GM23338 (cell line): ENCODE data around the gene DCAF10. TPM values are rescaled to one million over a fixed set of nuclear protein-coding genes. Genes with fewer than 3 reads are reported as not detected.

Experiments used
- ATAC-seq: fragments of 200-7000 bp; cut with Tn5 transposase; 3 replicates; pipeline ENCODE4 v1.9.1; 2020
- DNase-seq: peaks from one replicate; pipeline ENCODE4 v3.0.0-alpha.2; 2015; ENCODE audit warnings: low spot score
- H2AFZ ChIP-seq: fragments of 200-600 bp; sonication (generic); 2 replicates; pipeline ENCODE4 v1.8.0; 2016; ENCODE audit warnings: antibody characterized with exemption, mild to moderate bottlenecking, moderate library complexity
- H3F3A ChIP-seq: fragments of 200-600 bp; sonication (generic); replicated peaks from 2 replicates; pipeline ENCODE4 v1.8.0; 2017; ENCODE audit warnings: antibody characterized with exemption, mixed run types, low read depth
- H3K27ac ChIP-seq: fragments of 200-600 bp; sonication (generic); 2 replicates; pipeline ENCODE4 v1.6.1; 2016; ENCODE audit warnings: low read depth
- H3K27me3 ChIP-seq: fragments of 200-600 bp; sonication (generic); 2 replicates; pipeline ENCODE4 v1.8.0; 2016; ENCODE audit warnings: mild to moderate bottlenecking, mixed run types, moderate library complexity; ENCODE audit not compliant: insufficient read depth
- H3K36me3 ChIP-seq: fragments of 200-600 bp; sonication (generic); 2 replicates; pipeline ENCODE4 v1.8.0; 2016; ENCODE audit warnings: mild to moderate bottlenecking; ENCODE audit not compliant: insufficient read depth
- H3K4me1 ChIP-seq: fragments of 200-600 bp; sonication (generic); 2 replicates; pipeline ENCODE4 v1.8.0; 2016; ENCODE audit warnings: mild to moderate bottlenecking, moderate library complexity; ENCODE audit not compliant: insufficient read depth
- H3K4me2 ChIP-seq: fragments of 200-600 bp; sonication (generic); 2 replicates; pipeline ENCODE4 v1.7.1; 2017; ENCODE audit warnings: mixed run types
- H3K4me3 ChIP-seq: fragments of 200-600 bp; sonication (generic); 2 replicates; pipeline ENCODE4 v1.6.1; 2016; ENCODE audit warnings: mixed run types
- H3K79me2 ChIP-seq: fragments of 200-600 bp; sonication (generic); replicated peaks from 2 replicates; pipeline ENCODE4 v1.8.0; 2017; ENCODE audit warnings: mild to moderate bottlenecking; ENCODE audit not compliant: insufficient read depth
- H3K9me2 ChIP-seq: fragments of 200-600 bp; sonication (generic); 2 replicates; pipeline ENCODE4 v1.8.0; 2017; ENCODE audit not compliant: insufficient read depth
- H4K20me1 ChIP-seq: fragments of 200-600 bp; sonication (generic); replicated peaks from 2 replicates; pipeline ENCODE4 v1.8.0; 2017; ENCODE audit warnings: mild to moderate bottlenecking; ENCODE audit not compliant: insufficient read depth
- H3K27ac Mint-ChIP-seq: 2 replicates; pipeline ENCODE4 v1.8.0; 2020; ENCODE audit warnings: inconsistent platforms, mild to moderate bottlenecking, moderate library complexity, mixed read lengths
- H3K27me3 Mint-ChIP-seq: 3 replicates; pipeline ENCODE4 v1.8.0; 2022; ENCODE audit warnings: low read depth, mild to moderate bottlenecking, moderate library complexity, mixed read lengths, inconsistent platforms; ENCODE audit not compliant: insufficient read depth, poor library complexity
- H3K36me3 Mint-ChIP-seq: 3 replicates; pipeline ENCODE4 v1.8.0; 2021; ENCODE audit warnings: low read depth, mild to moderate bottlenecking, inconsistent platforms, moderate library complexity, mixed read lengths
- H3K4me1 Mint-ChIP-seq: 3 replicates; pipeline ENCODE4 v1.8.0; 2020; ENCODE audit warnings: mild to moderate bottlenecking, inconsistent platforms, mixed read lengths
- H3K4me3 Mint-ChIP-seq: 3 replicates; pipeline ENCODE4 v1.8.0; 2021; ENCODE audit warnings: moderate library complexity, mild to moderate bottlenecking, inconsistent platforms, mixed read lengths
- H3K9me3 Mint-ChIP-seq: 3 replicates; pipeline ENCODE4 v1.8.0; 2020; ENCODE audit warnings: moderate library complexity, mild to moderate bottlenecking, inconsistent platforms, mixed read lengths
- CREB1 ChIP-seq: fragments of 250-450 bp; sonication (Bioruptor Pico); IDR thresholded peaks from 2 replicates; pipeline ENCODE4 v1.5.0; 2020; ENCODE audit warnings: low read depth, mild to moderate bottlenecking, moderate library complexity
- ETS1 ChIP-seq: IDR thresholded peaks from 2 replicates; pipeline ENCODE4 v1.6.1; 2016; ENCODE audit warnings: antibody characterized with exemption
- EZH2 ChIP-seq: fragments of 200-600 bp; sonication (generic); IDR thresholded peaks from one replicate; pipeline ENCODE4 v1.8.0; 2017; ENCODE audit warnings: antibody characterized with exemption, mild to moderate bottlenecking, low read depth; ENCODE audit not compliant: unreplicated experiment
- EZH2phosphoT487 ChIP-seq: fragments of 200-600 bp; sonication (generic); IDR thresholded peaks from one replicate; pipeline ENCODE4 v1.8.1; 2018; ENCODE audit warnings: antibody characterized with exemption; ENCODE audit not compliant: unreplicated experiment
- JUNB ChIP-seq: IDR thresholded peaks from one replicate; pipeline ENCODE4 v1.6.1; 2016; ENCODE audit warnings: antibody characterized with exemption; ENCODE audit not compliant: unreplicated experiment
- NANOG ChIP-seq: IDR thresholded peaks from 2 replicates; pipeline ENCODE4 v1.6.1; 2016; ENCODE audit warnings: antibody characterized with exemption, borderline replicate concordance
- POLR2AphosphoS5 ChIP-seq: IDR thresholded peaks from 2 replicates; pipeline ENCODE4 v1.6.1; 2016; ENCODE audit warnings: antibody characterized with exemption, low read depth
- STAT1 ChIP-seq: IDR thresholded peaks from one replicate; pipeline ENCODE4 v1.6.1; 2016; ENCODE audit warnings: antibody characterized with exemption; ENCODE audit not compliant: unreplicated experiment
- ZNF114 ChIP-seq: fragments of 250-450 bp; sonication (Bioruptor Pico); IDR thresholded peaks from 2 replicates; pipeline ENCODE4 v1.5.0; 2020; ENCODE audit warnings: mild to moderate bottlenecking, moderate library complexity
- ZNF331 ChIP-seq: fragments of 250-450 bp; sonication (Bioruptor Pico); IDR thresholded peaks from 2 replicates; pipeline ENCODE4 v1.5.0; 2020; ENCODE audit warnings: low read depth, mild to moderate bottlenecking, moderate library complexity
- polyA plus RNA-seq: library from polyadenylated mRNA; unstranded; fragments of >200 nt; fragmentation: Nextera tagmentation; extraction: Ambion mirVana; gene quantifications from 2 replicates; pipeline ENCODE4 v1.2.1, GENCODE V29; 2016
- total RNA-seq: library from RNA; depleted of rRNA; stranded (reverse); fragments of >200 nt; shearing (Covaris generic); gene quantifications from 2 replicates; pipeline ENCODE4 v1.2.3, GENCODE V29; 2014
- TF ChIP-seq, protein P1 (sequence below): fragments of 250-450 bp; sonication (Bioruptor Pico); IDR thresholded peaks from 2 replicates; pipeline ENCODE4 v1.5.0; 2020; ENCODE audit warnings: mild to moderate bottlenecking, moderate library complexity
- TF ChIP-seq, protein P2 (sequence below): IDR thresholded peaks from one replicate; pipeline ENCODE4 v1.6.1; 2018; ENCODE audit warnings: antibody characterized with exemption; ENCODE audit not compliant: unreplicated experiment
- TF ChIP-seq, protein P3 (sequence below), 2 experiments: fragments of 200-600 bp in 1 of 2; sonication (generic) in 1 of 2; conservative IDR thresholded peaks; 2 replicates each; pipeline versions ENCODE4 v1.5.1 to v1.6.1; 2016 to 2017; ENCODE audit warnings: antibody characterized with exemption in 2 of 2, low read depth in 2 of 2, mild to moderate bottlenecking in 2 of 2, moderate library complexity in 1 of 2

The DCAF10 gene
- total and polyA plus RNA-seq, 2 experiments from 2014 or later: 6.6 to 11.5 TPM

- no peak overlapping the region for H3K4me3 Mint-ChIP-seq
- Histone ChIP-seq H3K27me3 (no peaks in the 10 kb centered on the region), H3K9me2 (no peaks in the 10 kb centered on the region), H4K20me1 (no peaks in the 10 kb centered on the region), H3K4me3 (no peak overlapping the region), H3K4me2 (no peak overlapping the region), H2AFZ (no peak overlapping the region), H3K4me1 (peaks cover 3% of the 10 kb centered on the region; the same call in 1 of the 2 replicates), H3K79me2 (no peaks in the 10 kb centered on the region), H3F3A (no peaks in the 10 kb centered on the region), H3K36me3 (no peaks in the 10 kb centered on the region), H3K27ac (no peak overlapping the region)
- no peaks in the 10 kb centered on the region for H3K9me3 Mint-ChIP-seq
- ATAC-seq: no peak
- peaks cover 12% of the 10 kb centered on the region for H3K27me3 Mint-ChIP-seq
- TF ChIP-seq, protein P1, sequence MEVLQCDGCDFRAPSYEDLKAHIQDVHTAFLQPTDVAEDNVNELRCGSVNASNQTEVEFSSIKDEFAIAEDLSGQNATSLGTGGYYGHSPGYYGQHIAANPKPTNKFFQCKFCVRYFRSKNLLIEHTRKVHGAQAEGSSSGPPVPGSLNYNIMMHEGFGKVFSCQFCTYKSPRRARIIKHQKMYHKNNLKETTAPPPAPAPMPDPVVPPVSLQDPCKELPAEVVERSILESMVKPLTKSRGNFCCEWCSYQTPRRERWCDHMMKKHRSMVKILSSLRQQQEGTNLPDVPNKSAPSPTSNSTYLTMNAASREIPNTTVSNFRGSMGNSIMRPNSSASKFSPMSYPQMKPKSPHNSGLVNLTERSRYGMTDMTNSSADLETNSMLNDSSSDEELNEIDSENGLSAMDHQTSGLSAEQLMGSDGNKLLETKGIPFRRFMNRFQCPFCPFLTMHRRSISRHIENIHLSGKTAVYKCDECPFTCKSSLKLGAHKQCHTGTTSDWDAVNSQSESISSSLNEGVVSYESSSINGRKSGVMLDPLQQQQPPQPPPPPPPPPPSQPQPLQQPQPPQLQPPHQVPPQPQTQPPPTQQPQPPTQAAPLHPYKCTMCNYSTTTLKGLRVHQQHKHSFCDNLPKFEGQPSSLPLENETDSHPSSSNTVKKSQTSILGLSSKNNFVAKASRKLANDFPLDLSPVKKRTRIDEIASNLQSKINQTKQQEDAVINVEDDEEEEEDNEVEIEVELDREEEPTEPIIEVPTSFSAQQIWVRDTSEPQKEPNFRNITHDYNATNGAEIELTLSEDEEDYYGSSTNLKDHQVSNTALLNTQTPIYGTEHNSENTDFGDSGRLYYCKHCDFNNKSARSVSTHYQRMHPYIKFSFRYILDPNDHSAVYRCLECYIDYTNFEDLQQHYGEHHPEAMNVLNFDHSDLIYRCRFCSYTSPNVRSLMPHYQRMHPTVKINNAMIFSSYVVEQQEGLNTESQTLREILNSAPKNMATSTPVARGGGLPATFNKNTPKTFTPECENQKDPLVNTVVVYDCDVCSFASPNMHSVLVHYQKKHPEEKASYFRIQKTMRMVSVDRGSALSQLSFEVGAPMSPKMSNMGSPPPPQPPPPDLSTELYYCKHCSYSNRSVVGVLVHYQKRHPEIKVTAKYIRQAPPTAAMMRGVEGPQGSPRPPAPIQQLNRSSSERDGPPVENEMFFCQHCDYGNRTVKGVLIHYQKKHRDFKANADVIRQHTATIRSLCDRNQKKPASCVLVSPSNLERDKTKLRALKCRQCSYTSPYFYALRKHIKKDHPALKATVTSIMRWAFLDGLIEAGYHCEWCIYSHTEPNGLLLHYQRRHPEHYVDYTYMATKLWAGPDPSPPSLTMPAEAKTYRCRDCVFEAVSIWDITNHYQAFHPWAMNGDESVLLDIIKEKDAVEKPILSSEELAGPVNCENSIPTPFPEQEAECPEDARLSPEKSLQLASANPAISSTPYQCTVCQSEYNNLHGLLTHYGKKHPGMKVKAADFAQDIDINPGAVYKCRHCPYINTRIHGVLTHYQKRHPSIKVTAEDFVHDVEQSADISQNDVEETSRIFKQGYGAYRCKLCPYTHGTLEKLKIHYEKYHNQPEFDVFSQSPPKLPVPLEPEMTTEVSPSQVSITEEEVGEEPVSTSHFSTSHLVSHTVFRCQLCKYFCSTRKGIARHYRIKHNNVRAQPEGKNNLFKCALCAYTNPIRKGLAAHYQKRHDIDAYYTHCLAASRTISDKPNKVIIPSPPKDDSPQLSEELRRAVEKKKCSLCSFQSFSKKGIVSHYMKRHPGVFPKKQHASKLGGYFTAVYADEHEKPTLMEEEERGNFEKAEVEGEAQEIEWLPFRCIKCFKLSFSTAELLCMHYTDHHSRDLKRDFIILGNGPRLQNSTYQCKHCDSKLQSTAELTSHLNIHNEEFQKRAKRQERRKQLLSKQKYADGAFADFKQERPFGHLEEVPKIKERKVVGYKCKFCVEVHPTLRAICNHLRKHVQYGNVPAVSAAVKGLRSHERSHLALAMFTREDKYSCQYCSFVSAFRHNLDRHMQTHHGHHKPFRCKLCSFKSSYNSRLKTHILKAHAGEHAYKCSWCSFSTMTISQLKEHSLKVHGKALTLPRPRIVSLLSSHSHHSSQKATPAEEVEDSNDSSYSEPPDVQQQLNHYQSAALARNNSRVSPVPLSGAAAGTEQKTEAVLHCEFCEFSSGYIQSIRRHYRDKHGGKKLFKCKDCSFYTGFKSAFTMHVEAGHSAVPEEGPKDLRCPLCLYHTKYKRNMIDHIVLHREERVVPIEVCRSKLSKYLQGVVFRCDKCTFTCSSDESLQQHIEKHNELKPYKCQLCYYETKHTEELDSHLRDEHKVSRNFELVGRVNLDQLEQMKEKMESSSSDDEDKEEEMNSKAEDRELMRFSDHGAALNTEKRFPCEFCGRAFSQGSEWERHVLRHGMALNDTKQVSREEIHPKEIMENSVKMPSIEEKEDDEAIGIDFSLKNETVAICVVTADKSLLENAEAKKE: no peak
- TF ChIP-seq ETS1: no peak
- no peak for TF ChIP-seq CREB1 (CRISPR knock-in tag)
- no peak for TF ChIP-seq NANOG
- no peak for TF ChIP-seq EZH2
- TF ChIP-seq ZNF114 (CRISPR knock-in tag): no peak
- no peak for TF ChIP-seq POLR2AphosphoS5
- TF ChIP-seq STAT1: no peak
- TF ChIP-seq, protein P2, sequence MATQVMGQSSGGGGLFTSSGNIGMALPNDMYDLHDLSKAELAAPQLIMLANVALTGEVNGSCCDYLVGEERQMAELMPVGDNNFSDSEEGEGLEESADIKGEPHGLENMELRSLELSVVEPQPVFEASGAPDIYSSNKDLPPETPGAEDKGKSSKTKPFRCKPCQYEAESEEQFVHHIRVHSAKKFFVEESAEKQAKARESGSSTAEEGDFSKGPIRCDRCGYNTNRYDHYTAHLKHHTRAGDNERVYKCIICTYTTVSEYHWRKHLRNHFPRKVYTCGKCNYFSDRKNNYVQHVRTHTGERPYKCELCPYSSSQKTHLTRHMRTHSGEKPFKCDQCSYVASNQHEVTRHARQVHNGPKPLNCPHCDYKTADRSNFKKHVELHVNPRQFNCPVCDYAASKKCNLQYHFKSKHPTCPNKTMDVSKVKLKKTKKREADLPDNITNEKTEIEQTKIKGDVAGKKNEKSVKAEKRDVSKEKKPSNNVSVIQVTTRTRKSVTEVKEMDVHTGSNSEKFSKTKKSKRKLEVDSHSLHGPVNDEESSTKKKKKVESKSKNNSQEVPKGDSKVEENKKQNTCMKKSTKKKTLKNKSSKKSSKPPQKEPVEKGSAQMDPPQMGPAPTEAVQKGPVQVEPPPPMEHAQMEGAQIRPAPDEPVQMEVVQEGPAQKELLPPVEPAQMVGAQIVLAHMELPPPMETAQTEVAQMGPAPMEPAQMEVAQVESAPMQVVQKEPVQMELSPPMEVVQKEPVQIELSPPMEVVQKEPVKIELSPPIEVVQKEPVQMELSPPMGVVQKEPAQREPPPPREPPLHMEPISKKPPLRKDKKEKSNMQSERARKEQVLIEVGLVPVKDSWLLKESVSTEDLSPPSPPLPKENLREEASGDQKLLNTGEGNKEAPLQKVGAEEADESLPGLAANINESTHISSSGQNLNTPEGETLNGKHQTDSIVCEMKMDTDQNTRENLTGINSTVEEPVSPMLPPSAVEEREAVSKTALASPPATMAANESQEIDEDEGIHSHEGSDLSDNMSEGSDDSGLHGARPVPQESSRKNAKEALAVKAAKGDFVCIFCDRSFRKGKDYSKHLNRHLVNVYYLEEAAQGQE: no peak
- no peak for TF ChIP-seq EZH2phosphoT487
- TF ChIP-seq ZNF331 (CRISPR knock-in tag): no peak
- TF ChIP-seq, protein P3, sequence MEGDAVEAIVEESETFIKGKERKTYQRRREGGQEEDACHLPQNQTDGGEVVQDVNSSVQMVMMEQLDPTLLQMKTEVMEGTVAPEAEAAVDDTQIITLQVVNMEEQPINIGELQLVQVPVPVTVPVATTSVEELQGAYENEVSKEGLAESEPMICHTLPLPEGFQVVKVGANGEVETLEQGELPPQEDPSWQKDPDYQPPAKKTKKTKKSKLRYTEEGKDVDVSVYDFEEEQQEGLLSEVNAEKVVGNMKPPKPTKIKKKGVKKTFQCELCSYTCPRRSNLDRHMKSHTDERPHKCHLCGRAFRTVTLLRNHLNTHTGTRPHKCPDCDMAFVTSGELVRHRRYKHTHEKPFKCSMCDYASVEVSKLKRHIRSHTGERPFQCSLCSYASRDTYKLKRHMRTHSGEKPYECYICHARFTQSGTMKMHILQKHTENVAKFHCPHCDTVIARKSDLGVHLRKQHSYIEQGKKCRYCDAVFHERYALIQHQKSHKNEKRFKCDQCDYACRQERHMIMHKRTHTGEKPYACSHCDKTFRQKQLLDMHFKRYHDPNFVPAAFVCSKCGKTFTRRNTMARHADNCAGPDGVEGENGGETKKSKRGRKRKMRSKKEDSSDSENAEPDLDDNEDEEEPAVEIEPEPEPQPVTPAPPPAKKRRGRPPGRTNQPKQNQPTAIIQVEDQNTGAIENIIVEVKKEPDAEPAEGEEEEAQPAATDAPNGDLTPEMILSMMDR (conservative IDR thresholded peaks at IDR 0.05; ENCODE audit: low read depth in 2 of 2): no peak
- TF ChIP-seq JUNB: no peak
- H3K4me1 Mint-ChIP-seq: peaks cover 6% of the 10 kb centered on the region
- no peaks in the 10 kb centered on the region; the same call in 2 of the 3 replicates for H3K36me3 Mint-ChIP-seq
- H3K27ac Mint-ChIP-seq: no peak overlapping the region
- DNase-seq: no peak
Observed at GRCh38 chr9:37914154-37914551, 113.6 kb downstream of the DCAF10 start.
